Measurements from ENCODE around the gene SELENON. TPM values are rescaled to one million over a fixed set of nuclear protein-coding genes. Genes with fewer than 3 reads are reported as not detected.
A peak's percentile ranks its signal among the peaks of the same experiment; 100 is the strongest.

The SELENON gene
- total and polyA plus RNA-seq, 8 donors = 1.7 to 81.1 (median 20.0) TPM

GRCh38 chr1:25774921-25775771 is 24.8 kb upstream of the SELENON start:
- intact Hi-C loops (cut with DNase I; ENCODE audit: low total_unique reads) = no loop called here
- DNase-seq = peak in 1 of 2 donors; percentile 75
- TF ChIP-seq POLR2AphosphoS5 (IDR thresholded peaks at IDR 0.05) (no peak), EP300 (IDR thresholded peaks at IDR 0.05) (no peak)
- TF ChIP-seq, protein P1, sequence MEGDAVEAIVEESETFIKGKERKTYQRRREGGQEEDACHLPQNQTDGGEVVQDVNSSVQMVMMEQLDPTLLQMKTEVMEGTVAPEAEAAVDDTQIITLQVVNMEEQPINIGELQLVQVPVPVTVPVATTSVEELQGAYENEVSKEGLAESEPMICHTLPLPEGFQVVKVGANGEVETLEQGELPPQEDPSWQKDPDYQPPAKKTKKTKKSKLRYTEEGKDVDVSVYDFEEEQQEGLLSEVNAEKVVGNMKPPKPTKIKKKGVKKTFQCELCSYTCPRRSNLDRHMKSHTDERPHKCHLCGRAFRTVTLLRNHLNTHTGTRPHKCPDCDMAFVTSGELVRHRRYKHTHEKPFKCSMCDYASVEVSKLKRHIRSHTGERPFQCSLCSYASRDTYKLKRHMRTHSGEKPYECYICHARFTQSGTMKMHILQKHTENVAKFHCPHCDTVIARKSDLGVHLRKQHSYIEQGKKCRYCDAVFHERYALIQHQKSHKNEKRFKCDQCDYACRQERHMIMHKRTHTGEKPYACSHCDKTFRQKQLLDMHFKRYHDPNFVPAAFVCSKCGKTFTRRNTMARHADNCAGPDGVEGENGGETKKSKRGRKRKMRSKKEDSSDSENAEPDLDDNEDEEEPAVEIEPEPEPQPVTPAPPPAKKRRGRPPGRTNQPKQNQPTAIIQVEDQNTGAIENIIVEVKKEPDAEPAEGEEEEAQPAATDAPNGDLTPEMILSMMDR (IDR thresholded peaks at IDR 0.05) = no peak
- H3K36me3 ChIP-seq = peaks cover 0 to 34% (median 15%) of the 10 kb centered on the region in 4 donors
- H3K27ac ChIP-seq = peak overlapping the region; percentile 68 to 83 (median 82)
- peaks cover 59 to 74% (median 66%) of the 10 kb centered on the region in 4 donors for H3K4me1 ChIP-seq
- H3K27me3 ChIP-seq = no peaks in the 10 kb centered on the region
- 42 to 48% (median 46%) methylated on average over 11 to 16 of the region's 16 CpGs for WGBS, 5 donors
- H3K4me3 ChIP-seq = no peak overlapping the region
- H3K9me3 ChIP-seq = no peaks in the 10 kb centered on the region

DNA sequence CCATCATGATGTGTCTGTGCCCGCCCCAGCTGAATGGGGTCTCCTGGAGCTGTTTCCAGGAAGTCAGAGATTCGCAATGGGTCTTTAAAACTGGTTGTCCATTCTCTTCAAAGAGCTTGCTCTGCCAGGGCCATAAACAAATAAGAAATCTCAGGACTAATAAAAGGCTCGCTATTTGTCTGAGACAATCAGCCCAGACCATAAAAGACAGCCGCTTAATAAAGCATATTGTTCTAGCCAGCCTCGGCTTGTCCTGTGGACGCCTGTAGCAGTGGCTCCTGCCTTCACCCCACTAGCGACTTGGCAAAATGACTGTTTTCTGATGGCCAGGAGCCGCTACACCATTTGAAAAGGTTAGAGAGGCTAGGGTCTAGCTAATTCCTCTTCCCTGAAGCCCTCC is 20.6 kb upstream of the SELENON start:
- Histone ChIP-seq H3K4me3 (no peak overlapping the region), H3K36me3 (peaks cover 0 to 33% (median 19%) of the 10 kb centered on the region in 4 donors), H3K27ac (peak overlapping the region in 1 of 5 donors; percentile 61), H3K27me3 (no peaks in the 10 kb centered on the region), H3K4me1 (peaks cover 33 to 66% (median 38%) of the 10 kb centered on the region in 4 donors), H3K9me3 (no peaks in the 10 kb centered on the region)
- TF ChIP-seq POLR2AphosphoS5 (IDR thresholded peaks at IDR 0.05) (no peak), EP300 (IDR thresholded peaks at IDR 0.05) (no peak), POLR2A (IDR thresholded peaks at IDR 0.05) (no peak)
- TF ChIP-seq, protein P1 (IDR thresholded peaks at IDR 0.05) = no peak
- 51 to 77% (median 61%) methylated on average over 8 of the region's 8 CpGs for WGBS, 5 donors
- intact Hi-C loops (cut with DNase I; ENCODE audit: low total_unique reads) = no loop called here
- no peak for DNase-seq

DNA sequence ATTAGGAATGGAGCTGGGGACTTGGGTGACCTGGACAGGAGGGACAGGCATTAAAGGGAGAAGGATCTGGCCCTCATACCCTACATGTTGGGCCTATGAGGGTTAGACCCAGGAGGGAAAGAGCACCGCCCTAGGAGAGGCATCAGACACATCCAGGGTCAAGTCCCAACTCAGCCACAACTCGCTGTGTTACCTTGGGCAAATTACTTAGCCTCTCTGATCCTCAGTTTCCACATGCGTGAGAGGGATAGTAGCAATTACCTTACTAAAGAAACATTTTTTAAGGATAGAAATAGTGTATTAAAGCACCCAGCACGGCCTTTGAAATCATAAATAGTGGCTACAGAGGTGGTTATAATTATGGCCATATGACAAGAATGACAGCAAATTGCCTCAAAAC is 20.1 kb upstream of the SELENON start:
- DNase-seq = no peak
- Histone ChIP-seq H3K27ac (peak overlapping the region in 2 of 5 donors; percentile 21 to 61), H3K4me1 (peaks cover 31 to 66% (median 37%) of the 10 kb centered on the region in 4 donors), H3K27me3 (no peaks in the 10 kb centered on the region), H3K4me3 (no peak overlapping the region), H3K36me3 (peaks cover 0 to 33% (median 19%) of the 10 kb centered on the region in 4 donors), H3K9me3 (no peaks in the 10 kb centered on the region)
- intact Hi-C loops (cut with DNase I; ENCODE audit: low total_unique reads) = no loop called here
- TF ChIP-seq POLR2A (IDR thresholded peaks at IDR 0.05) (no peak), POLR2AphosphoS5 (IDR thresholded peaks at IDR 0.05) (no peak), EP300 (IDR thresholded peaks at IDR 0.05) (no peak)
- TF ChIP-seq, protein P1 (IDR thresholded peaks at IDR 0.05) = no peak
- 88 to 98% (median 95%) methylated on average over 4 of the region's 4 CpGs for WGBS, 5 donors

- H3K36me3 ChIP-seq = peaks cover 0 to 33% (median 19%) of the 10 kb centered on the region in 4 donors
- DNase-seq = peak; percentile 40 to 70
- H3K27ac ChIP-seq = peak overlapping the region in 2 of 5 donors; percentile 21 to 61
- 75 to 80% (median 78%) methylated on average over 13 to 14 of the region's 14 CpGs for WGBS, 5 donors
- intact Hi-C loops (cut with DNase I; ENCODE audit: low total_unique reads) = no loop called here
- H3K27me3 ChIP-seq = no peaks in the 10 kb centered on the region
- H3K9me3 ChIP-seq = no peaks in the 10 kb centered on the region
- TF ChIP-seq POLR2A (IDR thresholded peaks at IDR 0.05) (no peak), POLR2AphosphoS5 (IDR thresholded peaks at IDR 0.05) (no peak), EP300 (IDR thresholded peaks at IDR 0.05) (no peak)
- TF ChIP-seq, protein P1 (IDR thresholded peaks at IDR 0.05) = no peak
- H3K4me3 ChIP-seq = no peak overlapping the region
- H3K4me1 ChIP-seq = peaks cover 31 to 66% (median 37%) of the 10 kb centered on the region in 4 donors
Observed at GRCh38 chr1:25780318-25781129, 19.5 kb upstream of the SELENON start.
